ENCODE results near the gene ALG14. TPM values are rescaled to one million over a fixed set of nuclear protein-coding genes. Genes with fewer than 3 reads are reported as not detected.
"Not testable (repeated sequence)": the region's sequence is repeated elsewhere in the genome, so short reads cannot be mapped to it uniquely, and the experiment has no call there.

The ALG14 gene
- total RNA-seq, 3 donors from 2014 or later = 5.9 to 16.8 (median 11.4) TPM

DNA sequence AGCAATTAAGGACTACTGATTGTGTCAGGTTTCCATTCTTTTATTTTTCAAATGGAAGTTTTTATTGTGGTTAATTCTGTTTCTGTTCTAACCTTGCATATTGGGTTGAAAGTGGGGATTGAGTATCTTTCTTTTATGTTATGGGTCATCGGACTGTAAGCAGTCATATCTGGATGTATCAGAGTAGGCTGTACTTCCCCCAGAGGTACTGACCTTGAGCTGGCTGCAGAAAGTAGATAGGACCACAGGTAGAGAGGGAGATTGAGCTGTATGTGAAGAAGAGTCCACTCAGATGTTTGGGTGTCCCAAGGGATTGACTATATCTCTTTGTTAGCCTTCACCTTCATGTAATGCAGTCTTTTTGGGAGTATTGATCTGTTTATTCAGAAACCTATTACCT lies 20.5 kb upstream of the ALG14 start:
- TF ChIP-seq, protein P1, sequence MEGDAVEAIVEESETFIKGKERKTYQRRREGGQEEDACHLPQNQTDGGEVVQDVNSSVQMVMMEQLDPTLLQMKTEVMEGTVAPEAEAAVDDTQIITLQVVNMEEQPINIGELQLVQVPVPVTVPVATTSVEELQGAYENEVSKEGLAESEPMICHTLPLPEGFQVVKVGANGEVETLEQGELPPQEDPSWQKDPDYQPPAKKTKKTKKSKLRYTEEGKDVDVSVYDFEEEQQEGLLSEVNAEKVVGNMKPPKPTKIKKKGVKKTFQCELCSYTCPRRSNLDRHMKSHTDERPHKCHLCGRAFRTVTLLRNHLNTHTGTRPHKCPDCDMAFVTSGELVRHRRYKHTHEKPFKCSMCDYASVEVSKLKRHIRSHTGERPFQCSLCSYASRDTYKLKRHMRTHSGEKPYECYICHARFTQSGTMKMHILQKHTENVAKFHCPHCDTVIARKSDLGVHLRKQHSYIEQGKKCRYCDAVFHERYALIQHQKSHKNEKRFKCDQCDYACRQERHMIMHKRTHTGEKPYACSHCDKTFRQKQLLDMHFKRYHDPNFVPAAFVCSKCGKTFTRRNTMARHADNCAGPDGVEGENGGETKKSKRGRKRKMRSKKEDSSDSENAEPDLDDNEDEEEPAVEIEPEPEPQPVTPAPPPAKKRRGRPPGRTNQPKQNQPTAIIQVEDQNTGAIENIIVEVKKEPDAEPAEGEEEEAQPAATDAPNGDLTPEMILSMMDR (IDR thresholded peaks at IDR 0.05) = no peak
- Histone ChIP-seq H3K4me1 (ENCODE audit: low read depth) (peaks cover 7% of the 10 kb centered on the region), H3K9me3 (no peaks in the 10 kb centered on the region)

DNA sequence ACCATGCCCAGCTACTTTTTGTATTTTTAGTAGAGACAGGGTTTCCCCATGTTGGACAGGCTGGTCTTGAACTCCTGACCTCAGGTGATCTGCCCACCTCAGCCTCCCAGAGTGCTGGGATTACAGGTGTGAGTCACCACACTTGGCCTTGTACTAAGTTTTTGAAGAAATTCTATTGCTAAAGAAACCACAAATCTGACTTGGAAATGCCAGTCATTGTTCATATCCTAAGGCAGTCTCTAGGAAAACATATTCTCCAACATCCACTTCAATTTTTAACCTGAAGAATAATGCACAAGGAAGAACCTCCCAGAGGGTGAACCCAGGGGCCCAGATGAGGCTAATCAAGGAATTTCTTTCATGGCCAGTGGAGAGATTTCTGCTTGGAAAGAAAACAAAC lies 20.1 kb upstream of the ALG14 start:
- intact Hi-C loops (cut with DNase I, micrococcal nuclease); ATAC-seq; H3K4me1 ChIP-seq (ENCODE audit: low read depth); H3K9me3 ChIP-seq; H3K36me3 ChIP-seq (ENCODE audit: low read depth); DNase-seq; H3K4me3 ChIP-seq: not testable (repeated sequence)

More for the DNA sequence above, 20.5 kb upstream of the ALG14 start:
- intact Hi-C loops (cut with DNase I, micrococcal nuclease) = no loop called here
- DNase-seq (no peak), ATAC-seq (no peak)
- no peak overlapping the region for H3K4me3 ChIP-seq
- no peaks in the 10 kb centered on the region for H3K36me3 ChIP-seq (ENCODE audit: low read depth)

DNA sequence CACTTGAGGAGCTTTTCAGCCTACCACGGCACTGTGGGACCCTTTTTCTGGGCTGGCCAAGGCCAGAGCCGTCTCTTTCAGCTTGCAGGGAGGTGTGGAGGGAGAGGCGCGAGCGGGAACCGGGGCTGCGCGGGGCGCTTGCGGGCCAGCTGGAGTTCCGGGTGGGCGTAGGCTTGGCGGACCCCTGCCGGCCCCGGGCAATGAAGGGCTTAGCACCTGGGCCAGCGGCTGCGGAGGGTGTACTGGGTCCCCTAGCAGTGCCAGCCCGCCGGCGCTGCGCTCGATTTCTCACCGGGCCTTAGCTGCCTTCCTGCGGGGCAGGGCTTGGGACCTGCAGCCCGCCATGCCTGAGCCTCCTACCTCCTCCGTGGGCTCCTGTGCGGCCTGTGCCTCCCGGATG lies 18.5 kb upstream of the ALG14 start:
- H3K4me1 ChIP-seq (ENCODE audit: low read depth); H3K36me3 ChIP-seq (ENCODE audit: low read depth); intact Hi-C loops (cut with DNase I, micrococcal nuclease); H3K9me3 ChIP-seq; DNase-seq; H3K4me3 ChIP-seq; ATAC-seq: not testable (repeated sequence)

DNA sequence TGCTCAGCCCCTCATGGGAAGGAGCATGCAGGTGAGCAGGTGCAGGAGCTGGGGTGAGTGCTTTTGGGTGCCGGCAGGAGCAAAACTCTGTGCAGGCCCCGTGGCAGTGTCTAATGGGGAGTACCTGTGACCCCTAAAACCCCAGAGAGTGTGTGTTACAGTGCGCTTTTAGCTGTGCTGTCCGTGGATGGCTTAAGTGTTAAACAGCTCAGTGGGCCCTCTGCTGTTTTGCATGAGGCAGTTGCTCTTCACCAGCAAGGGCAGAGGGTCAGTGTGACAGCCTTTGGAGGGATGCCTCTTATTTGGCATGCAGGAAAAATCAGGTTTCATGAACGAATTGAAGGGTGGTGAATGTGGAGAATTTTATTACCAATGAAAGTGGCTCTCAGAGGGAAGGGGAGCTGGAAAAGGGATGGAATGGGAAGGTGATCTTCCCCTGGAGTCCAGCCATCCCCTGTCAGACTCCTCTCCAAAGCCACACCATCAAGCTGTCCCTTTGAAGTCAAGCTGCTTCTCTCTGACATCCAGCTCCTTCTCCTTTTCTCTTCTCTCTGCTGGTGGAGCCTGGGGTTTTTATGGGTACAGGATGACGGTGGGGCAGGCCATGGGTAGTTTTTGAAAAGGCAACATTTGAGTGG lies 17.0 kb upstream of the ALG14 start:
- no peak for DNase-seq
- Histone ChIP-seq H3K4me3 (no peak overlapping the region), H3K4me1 (ENCODE audit: low read depth) (no peaks in the 10 kb centered on the region), H3K36me3 (ENCODE audit: low read depth) (no peaks in the 10 kb centered on the region), H3K9me3 (no peaks in the 10 kb centered on the region)
- intact Hi-C loops (cut with DNase I, micrococcal nuclease) = loop anchor here in 1 of 2 donors (10.0 kb wide), 1 partner anchor 145 kb away; the partner anchor contains the start of gene RWDD3
- TF ChIP-seq, protein P1 (IDR thresholded peaks at IDR 0.05) = no peak
- ATAC-seq = no peak

DNA sequence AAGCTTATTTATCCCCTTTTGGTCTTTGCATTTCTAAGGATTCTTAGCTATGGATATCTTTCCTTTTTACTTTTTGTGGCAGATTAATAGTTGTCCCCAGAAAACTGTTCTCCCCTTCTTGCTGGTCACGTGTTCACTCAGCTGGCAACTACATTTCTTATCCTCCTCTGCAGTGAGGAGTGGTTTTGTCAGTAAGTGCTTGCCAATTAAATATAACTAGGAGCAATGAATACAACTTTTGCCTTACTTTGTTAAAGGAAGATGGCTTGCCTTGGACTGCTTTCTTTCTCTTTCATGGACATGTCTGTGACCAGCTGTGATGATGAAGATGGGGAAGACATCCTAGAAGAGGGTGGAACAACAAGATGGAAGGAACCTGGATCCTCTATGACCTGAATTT lies 15.6 kb upstream of the ALG14 start:
- Histone ChIP-seq H3K9me3 (no peaks in the 10 kb centered on the region), H3K4me1 (ENCODE audit: low read depth) (peaks cover 7% of the 10 kb centered on the region), H3K4me3 (no peak overlapping the region), H3K36me3 (ENCODE audit: low read depth) (no peaks in the 10 kb centered on the region)
- intact Hi-C loops (cut with DNase I, micrococcal nuclease) = loop anchor here in 1 of 2 donors (10.0 kb wide), 1 partner anchor 146 kb away; the partner anchor contains the start of gene RWDD3
- no peak for ATAC-seq
- no peak for DNase-seq
- TF ChIP-seq, protein P1 (IDR thresholded peaks at IDR 0.05) = no peak

DNA sequence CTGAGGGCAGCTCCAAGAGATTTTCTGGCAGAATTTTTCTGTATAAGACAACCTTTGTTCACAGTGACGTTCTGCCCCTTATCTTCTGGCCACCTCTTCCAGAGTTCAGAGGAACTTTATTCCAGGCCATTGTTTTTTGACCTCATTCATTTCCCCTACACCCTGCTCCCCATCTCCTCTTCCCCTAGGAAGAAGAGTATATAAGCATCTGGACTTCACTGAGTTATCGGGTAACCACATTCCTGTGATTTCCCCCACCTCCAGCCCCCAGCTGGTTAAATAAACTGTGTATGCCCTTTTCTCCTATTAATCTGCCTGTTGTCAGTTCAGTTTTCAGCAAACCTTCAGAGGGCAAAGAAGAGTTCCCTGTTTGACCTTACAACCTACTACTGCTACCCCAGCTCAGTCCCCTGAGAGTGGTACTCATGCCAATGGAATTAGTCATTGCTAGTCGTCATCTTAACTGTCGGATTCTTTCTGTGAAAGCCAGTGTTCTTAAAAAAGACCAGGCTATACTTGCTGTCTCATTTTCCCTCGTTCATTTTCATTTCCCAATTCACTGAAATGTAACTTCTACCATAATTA lies 14.3 kb upstream of the ALG14 start:
- peaks cover 7% of the 10 kb centered on the region for H3K4me1 ChIP-seq (ENCODE audit: low read depth)
- no peak for DNase-seq
- no peak for ATAC-seq
- no peak overlapping the region for H3K4me3 ChIP-seq
- TF ChIP-seq, protein P1 (IDR thresholded peaks at IDR 0.05) = no peak
- H3K9me3 ChIP-seq = no peaks in the 10 kb centered on the region
- no peaks in the 10 kb centered on the region for H3K36me3 ChIP-seq (ENCODE audit: low read depth)
- intact Hi-C loops (cut with DNase I, micrococcal nuclease) = loop anchor here in 1 of 2 donors (10.0 kb wide), 1 partner anchor 148 kb away; the partner anchor contains the start of gene RWDD3

All from mucosa of descending colon (tissue), 3 donors.